GM20000 (cell line): ENCODE measurements around the gene ESPNL.

ENCODE experiments used
- DNase-seq: peaks from one replicate; pipeline ENCODE4 v3.0.0; 2012; ENCODE audit warnings: low spot score
- CTCF ChIP-seq: IDR thresholded peaks from 2 replicates; pipeline ENCODE4 v1.5.1; 2012; ENCODE audit warnings: mild to moderate bottlenecking, control low read depth; ENCODE audit errors: extremely low read depth, missing control alignments

The ESPNL gene

GRCh38 chr2:238121511-238122286 lies 21.6 kb downstream of the ESPNL start:
- no peak for DNase-seq
- TF ChIP-seq CTCF, result no peak

DNA sequence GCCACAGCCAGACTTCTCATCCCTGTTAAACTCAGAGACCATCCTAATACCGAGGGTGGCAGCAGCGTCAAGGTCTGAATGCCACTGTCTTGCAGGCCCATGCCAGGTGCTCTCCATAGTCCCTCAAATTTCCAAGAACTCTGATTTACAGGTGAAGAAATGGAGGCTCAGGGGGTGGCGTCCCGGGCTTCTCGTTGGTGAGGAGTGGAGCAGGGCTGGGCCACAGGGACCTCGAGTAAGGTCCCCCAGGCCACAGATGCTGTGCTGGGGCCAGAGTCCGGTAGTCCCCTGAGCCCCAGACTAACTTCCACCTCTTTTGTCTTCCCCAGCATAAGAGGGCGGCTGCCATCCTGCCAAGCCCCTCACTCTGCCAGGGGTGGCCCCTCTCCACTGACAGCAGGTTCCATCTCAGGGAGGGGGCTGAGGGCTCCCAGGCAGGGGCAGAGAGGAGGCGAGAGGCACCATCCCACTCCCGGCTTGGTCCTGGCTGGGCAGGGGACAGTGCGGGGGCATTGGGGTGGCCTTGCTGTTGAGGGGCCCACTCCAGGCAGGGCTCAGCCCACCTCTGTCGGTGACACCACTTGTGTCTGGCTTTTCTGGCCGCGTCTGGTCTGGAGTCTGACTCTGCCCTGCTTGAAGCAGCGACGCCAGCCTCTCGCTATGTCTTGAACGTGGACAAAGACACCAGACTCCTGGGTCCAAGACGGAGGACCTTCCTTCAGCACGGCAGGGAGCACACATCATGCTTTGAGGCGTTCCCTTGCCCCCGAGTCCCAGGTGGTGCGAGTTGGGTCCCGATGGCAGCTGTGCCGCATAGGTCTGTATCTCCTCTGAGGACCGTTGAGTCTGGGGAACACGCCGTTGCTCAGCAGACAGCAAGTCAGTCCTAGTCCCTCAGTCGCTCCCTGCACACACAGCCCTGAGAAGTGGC lies 22.4 kb downstream of the ESPNL start:
- no peak for TF ChIP-seq CTCF
- no peak for DNase-seq

GRCh38 chr2:238123218-238123971 lies 23.3 kb downstream of the ESPNL start:
- DNase-seq, result no peak
- no peak for TF ChIP-seq CTCF

- no peak for TF ChIP-seq CTCF
- no peak for DNase-seq
Measured at GRCh38 chr2:238123991-238124470, 23.9 kb downstream of the ESPNL start.

DNA sequence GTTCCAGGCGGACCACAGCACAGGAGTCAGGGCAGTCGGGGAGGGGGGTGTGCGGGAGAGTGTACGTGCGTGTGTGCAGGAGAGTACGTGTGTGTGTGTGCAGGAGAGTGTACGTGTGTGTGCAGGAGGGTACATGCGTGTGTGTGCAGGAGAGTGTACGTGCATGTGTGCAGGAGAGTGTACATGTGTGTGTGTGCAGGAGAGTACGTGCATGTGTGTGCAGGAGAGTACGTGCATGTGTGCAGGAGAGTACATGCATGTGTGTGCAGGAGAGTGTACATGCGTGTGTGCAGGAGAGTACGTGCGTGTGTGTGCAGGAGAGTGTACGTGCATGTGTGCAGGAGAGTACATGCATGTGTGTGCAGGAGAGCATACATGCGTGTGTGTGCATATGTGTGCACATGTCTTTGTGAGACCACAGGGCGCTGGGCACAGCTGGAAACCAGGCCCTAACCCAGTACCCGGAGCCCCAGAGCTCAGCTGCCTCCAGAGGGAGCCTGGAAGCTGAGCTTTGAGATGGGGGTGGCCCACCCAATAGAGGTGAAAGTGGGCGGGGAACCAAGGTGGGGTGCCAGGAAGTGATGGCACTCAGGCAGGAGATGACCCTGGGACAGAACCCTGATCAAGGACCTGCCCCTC lies 24.5 kb downstream of the ESPNL start:
- no peak for DNase-seq
- no peak for TF ChIP-seq CTCF

DNA sequence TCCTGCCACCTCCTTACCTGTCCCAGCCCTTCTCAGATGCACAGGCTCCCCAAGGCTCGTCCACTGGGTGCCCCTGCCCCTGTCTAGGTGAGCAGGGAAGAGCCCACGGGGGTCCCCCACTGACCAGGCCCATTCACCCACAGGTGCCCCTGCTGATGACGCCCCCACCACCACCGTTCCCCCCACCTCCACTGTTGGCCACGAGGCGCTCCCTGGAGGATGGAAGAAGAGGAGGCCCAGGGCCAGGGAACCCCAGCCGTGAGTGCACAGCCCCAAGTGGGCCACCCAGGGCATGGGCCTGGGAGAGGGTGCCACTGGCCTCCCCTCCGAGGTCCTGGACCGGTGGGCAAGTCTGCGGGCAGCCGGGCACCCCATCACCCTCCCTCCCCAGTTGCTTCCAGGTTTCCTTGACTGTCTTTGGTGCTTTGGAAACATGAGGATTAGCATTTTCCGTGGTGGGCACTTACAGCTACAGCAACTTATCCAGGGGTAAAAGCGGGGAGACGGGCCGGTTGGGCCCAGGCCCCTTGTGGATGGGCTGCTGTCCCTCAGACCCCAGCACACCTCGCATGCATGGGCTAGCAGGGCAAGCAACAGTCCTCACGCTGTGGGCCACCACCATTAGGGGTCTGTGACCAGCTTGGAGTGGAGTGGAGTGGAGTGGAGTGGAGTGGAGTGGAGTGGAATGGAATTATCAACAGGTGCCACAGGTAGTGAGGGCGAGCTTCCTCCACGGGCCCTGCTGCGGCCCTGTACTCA lies 25.2 kb downstream of the ESPNL start:
- no peak for DNase-seq
- TF ChIP-seq CTCF, result no peak
